T-helper 17 cell (primary cell): ENCODE measurements around the gene SPINT3. TPM values are rescaled to one million over a fixed set of nuclear protein-coding genes. Genes with fewer than 3 reads are reported as not detected.

Experiments used
- ATAC-seq: fragments of 150-1000 bp; cut with Tn5 transposase; 2 replicates; pipeline ENCODE4 v1.10.0; 2021; ENCODE audit warnings: mild to moderate bottlenecking, moderate library complexity
- DNase-seq, 3 donors: peaks; one replicate each; pipeline versions ENCODE4 v3.0.0 to v3.0.0-alpha.2; 2020 to 2021
- H3K9me3 ChIP-seq: one replicate; pipeline ENCODE4 v1.7.0; 2013; ENCODE audit warnings: low read length, mild to moderate bottlenecking; ENCODE audit not compliant: control insufficient read depth, poor library complexity, severe bottlenecking
- H3K27ac Mint-ChIP-seq: one replicate; pipeline ENCODE4 v1.8.0; 2022; ENCODE audit warnings: mild to moderate bottlenecking, moderate library complexity, mixed read lengths
- H3K27me3 Mint-ChIP-seq: one replicate; pipeline ENCODE4 v1.8.0; 2022; ENCODE audit warnings: mixed read lengths
- H3K36me3 Mint-ChIP-seq: one replicate; pipeline ENCODE4 v1.8.0; 2022; ENCODE audit warnings: low read depth, mixed read lengths
- H3K4me1 Mint-ChIP-seq: one replicate; pipeline ENCODE4 v1.8.0; 2022; ENCODE audit warnings: mild to moderate bottlenecking, mixed read lengths
- H3K4me3 Mint-ChIP-seq: one replicate; pipeline ENCODE4 v1.8.0; 2022; ENCODE audit warnings: mild to moderate bottlenecking, moderate library complexity, mixed read lengths
- total RNA-seq, 4 donors: library from RNA in 2 of 4; stranded (reverse) in 2 of 4; gene quantifications; one replicate each; pipeline ENCODE4 v1.2.3 and lab custom pipeline; 2022 to 2026

Gene SPINT3
- not detected for total RNA-seq
- total RNA-seq (lab: John Stamatoyannopoulos, UW) = 0 reads per million in 2 donors

- DNase-seq = no peak
- H3K4me3 Mint-ChIP-seq = no peak within 1 kb of the TSS
- no peaks in the 10 kb centered on the region for H3K36me3 Mint-ChIP-seq
- no peaks in the 10 kb centered on the region for H3K4me1 Mint-ChIP-seq
- no peak for ATAC-seq
- H3K9me3 ChIP-seq = no peaks in the 10 kb centered on the region
- no peak within 1 kb of the TSS for H3K27ac Mint-ChIP-seq
- H3K27me3 Mint-ChIP-seq = peaks cover 48% of the 10 kb centered on the region
Observed at GRCh38 chr20:45515147-45515913, at the start of gene SPINT3. TSS of gene SPINT3 (minus strand) at chr20:45515622. CDS start at chr20:45515608, 14 bp downstream.

GRCh38 chr20:45564760-45565276 is 49.4 kb upstream of the SPINT3 start:
- ATAC-seq = no peak
- Mint-ChIP-seq H3K4me3 (no peak overlapping the region), H3K27me3 (peaks cover 50% of the 10 kb centered on the region)

GRCh38 chr20:45555198-45555597 is 39.8 kb upstream of the SPINT3 start:
- Mint-ChIP-seq H3K36me3 (peaks cover 1% of the 10 kb centered on the region), H3K4me3 (no peak overlapping the region), H3K4me1 (no peaks in the 10 kb centered on the region), H3K27me3 (peaks cover 46% of the 10 kb centered on the region), H3K27ac (no peak overlapping the region)
- ATAC-seq (no peak), DNase-seq (no peak)
- H3K9me3 ChIP-seq = no peaks in the 10 kb centered on the region

More at GRCh38 chr20:45564760-45565276, 49.4 kb upstream of the SPINT3 start:
- H3K9me3 ChIP-seq = no peaks in the 10 kb centered on the region
- H3K36me3 Mint-ChIP-seq = no peaks in the 10 kb centered on the region
- H3K27ac Mint-ChIP-seq = no peak overlapping the region
- no peaks in the 10 kb centered on the region for H3K4me1 Mint-ChIP-seq
- DNase-seq = no peak

- peaks cover 5% of the 10 kb centered on the region for H3K36me3 Mint-ChIP-seq
- H3K27ac Mint-ChIP-seq = no peak overlapping the region
- peaks cover 37% of the 10 kb centered on the region for H3K27me3 Mint-ChIP-seq
- DNase-seq = no peak
- H3K9me3 ChIP-seq = no peaks in the 10 kb centered on the region
- no peak for ATAC-seq
- no peak overlapping the region for H3K4me3 Mint-ChIP-seq
- peaks cover 2% of the 10 kb centered on the region for H3K4me1 Mint-ChIP-seq
Observed at GRCh38 chr20:45552456-45552855, 37.0 kb upstream of the SPINT3 start.

GRCh38 chr20:45550765-45551164 is 35.3 kb upstream of the SPINT3 start:
- H3K27ac Mint-ChIP-seq = no peak overlapping the region
- H3K9me3 ChIP-seq = no peaks in the 10 kb centered on the region

GRCh38 chr20:45548410-45548809 is 33.0 kb upstream of the SPINT3 start:
- DNase-seq = no peak
- Mint-ChIP-seq H3K27me3 (peaks cover 41% of the 10 kb centered on the region), H3K4me1 (peaks cover 2% of the 10 kb centered on the region), H3K4me3 (no peak overlapping the region), H3K36me3 (peaks cover 5% of the 10 kb centered on the region), H3K27ac (no peak overlapping the region)
- no peaks in the 10 kb centered on the region for H3K9me3 ChIP-seq
- no peak for ATAC-seq

More at GRCh38 chr20:45550765-45551164, 35.3 kb upstream of the SPINT3 start:
- Mint-ChIP-seq H3K4me1 (peaks cover 2% of the 10 kb centered on the region), H3K4me3 (no peak overlapping the region), H3K27me3 (peaks cover 35% of the 10 kb centered on the region), H3K36me3 (peaks cover 5% of the 10 kb centered on the region)
- no peak for ATAC-seq
- DNase-seq = no peak

GRCh38 chr20:45547206-45547770 is 31.9 kb upstream of the SPINT3 start, which contains the start of gene EPPIN:
TSS of gene EPPIN (minus strand) at chr20:45547401. CDS start at chr20:45547357, 44 bp downstream.
- Mint-ChIP-seq H3K27me3 (peaks cover 52% of the 10 kb centered on the region), H3K4me3 (no peak within 1 kb of the TSS), H3K36me3 (peaks cover 5% of the 10 kb centered on the region), H3K27ac (no peak within 1 kb of the TSS), H3K4me1 (peaks cover 2% of the 10 kb centered on the region)
- H3K9me3 ChIP-seq = no peaks in the 10 kb centered on the region
- DNase-seq = no peak
- ATAC-seq = no peak

- ATAC-seq = no peak
- DNase-seq = no peak
- Mint-ChIP-seq H3K27me3 (peaks cover 66% of the 10 kb centered on the region), H3K36me3 (peaks cover 5% of the 10 kb centered on the region), H3K4me1 (peaks cover 2% of the 10 kb centered on the region), H3K27ac (no peak overlapping the region), H3K4me3 (no peak overlapping the region)
- H3K9me3 ChIP-seq = no peaks in the 10 kb centered on the region
Observed at GRCh38 chr20:45545754-45546453, 30.5 kb upstream of the SPINT3 start.

GRCh38 chr20:45545351-45545750 is 29.9 kb upstream of the SPINT3 start:
- peaks cover 71% of the 10 kb centered on the region for H3K27me3 Mint-ChIP-seq
- DNase-seq = no peak
- no peak for ATAC-seq
- peaks cover 2% of the 10 kb centered on the region for H3K4me1 Mint-ChIP-seq
- H3K27ac Mint-ChIP-seq = no peak overlapping the region
- peaks cover 5% of the 10 kb centered on the region for H3K36me3 Mint-ChIP-seq
- H3K4me3 Mint-ChIP-seq = no peak overlapping the region
- H3K9me3 ChIP-seq = no peaks in the 10 kb centered on the region

- no peaks in the 10 kb centered on the region for H3K9me3 ChIP-seq
- H3K4me3 Mint-ChIP-seq = no peak within 1 kb of the TSS
- H3K27me3 Mint-ChIP-seq = peaks cover 54% of the 10 kb centered on the region
- peaks cover 5% of the 10 kb centered on the region for H3K36me3 Mint-ChIP-seq
- H3K27ac Mint-ChIP-seq = no peak within 1 kb of the TSS
- DNase-seq (no peak), ATAC-seq (no peak)
- H3K4me1 Mint-ChIP-seq = no peaks in the 10 kb centered on the region
Observed at GRCh38 chr20:45539382-45539781, 24.0 kb upstream of the SPINT3 start, which contains the start of gene WFDC6. TSS of gene WFDC6 (minus strand) at chr20:45539482. CDS start at chr20:45539407, 75 bp downstream.

GRCh38 chr20:45538209-45538799 is 22.9 kb upstream of the SPINT3 start:
- H3K9me3 ChIP-seq = no peaks in the 10 kb centered on the region
- no peaks in the 10 kb centered on the region for H3K4me1 Mint-ChIP-seq
- H3K4me3 Mint-ChIP-seq = no peak overlapping the region
- DNase-seq (no peak), ATAC-seq (no peak)
- H3K27ac Mint-ChIP-seq = no peak overlapping the region
- H3K27me3 Mint-ChIP-seq = peaks cover 43% of the 10 kb centered on the region
- peaks cover 5% of the 10 kb centered on the region for H3K36me3 Mint-ChIP-seq

GRCh38 chr20:45527294-45527693 is 11.9 kb upstream of the SPINT3 start:
- peaks cover 3% of the 10 kb centered on the region for H3K36me3 Mint-ChIP-seq
- H3K27ac Mint-ChIP-seq = no peak overlapping the region
- H3K4me3 Mint-ChIP-seq = no peak overlapping the region
- H3K4me1 Mint-ChIP-seq = peaks cover 2% of the 10 kb centered on the region
- ATAC-seq (no peak), DNase-seq (no peak)
- H3K9me3 ChIP-seq = no peaks in the 10 kb centered on the region
- peaks cover 79% of the 10 kb centered on the region for H3K27me3 Mint-ChIP-seq

GRCh38 chr20:45523821-45524220 is 8.4 kb upstream of the SPINT3 start:
- Mint-ChIP-seq H3K27ac (no peak overlapping the region), H3K4me1 (peaks cover 2% of the 10 kb centered on the region), H3K27me3 (peaks cover 72% of the 10 kb centered on the region), H3K4me3 (no peak overlapping the region), H3K36me3 (peaks cover 3% of the 10 kb centered on the region)
- DNase-seq (no peak), ATAC-seq (no peak)
- H3K9me3 ChIP-seq = no peaks in the 10 kb centered on the region
